ENCODE results near the gene CYS1. TPM values are rescaled to one million over a fixed set of nuclear protein-coding genes. Genes with fewer than 3 reads are reported as not detected.

CYS1 gene
- total and polyA plus RNA-seq, 2 of the 8 experiments (the other 6 are each of a cell fraction or from before 2014, with no cell fraction given): 0.09 to 0.13 TPM

DNA sequence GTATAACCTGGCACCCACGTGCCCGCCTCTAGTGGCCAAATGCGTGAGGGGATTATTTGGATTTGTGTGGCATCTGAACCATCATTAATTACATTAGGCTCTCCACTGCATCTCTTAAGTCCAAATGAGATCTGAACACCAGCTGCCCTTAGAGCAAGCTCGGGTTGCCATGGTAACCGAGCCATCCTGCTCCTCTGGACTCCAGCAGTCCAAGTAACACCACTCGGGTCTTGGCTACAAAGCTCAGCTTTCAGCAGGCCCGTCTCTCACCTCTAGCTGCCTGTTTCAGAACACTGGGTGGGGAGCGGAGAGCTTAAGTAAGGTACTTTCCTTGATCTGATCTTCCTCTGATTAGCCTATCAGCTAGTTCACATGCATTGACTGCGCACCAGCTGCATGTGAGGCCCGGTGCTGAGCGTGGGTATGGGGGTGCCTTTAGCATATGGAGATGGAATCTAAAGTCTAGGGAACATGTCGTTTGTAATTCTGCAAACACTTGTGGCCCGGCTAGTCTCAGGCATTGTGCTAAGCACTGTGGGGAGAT lies 14.1 kb upstream of the CYS1 start:
- Histone ChIP-seq H2BK5ac (ENCODE audit: low read depth, low read length) (no peak overlapping the region), H3K4me2 (ENCODE audit: insufficient read depth in 1 of 2, low read depth in 2 of 2, low read length in 2 of 2) (no peak overlapping the region), H3K23me2 (ENCODE audit: low read depth, low read length) (no peaks in the 10 kb centered on the region), H2BK15ac (ENCODE audit: low read length) (peak overlapping the region; percentile 3; the same call in 1 of the 2 replicates), H4K8ac (ENCODE audit: extremely low read depth, insufficient read depth, low read length) (no peak overlapping the region), H3K27ac (ENCODE audit: low read depth, low read length) (no peak overlapping the region), H2AK5ac (ENCODE audit: low read depth, low read length) (no peak overlapping the region), H3K9ac (replicated peaks in 1 of 4; ENCODE audit: extremely low read depth in 1 of 4, low read depth in 3 of 4, low read length in 3 of 4) (no peak overlapping the region), H3K4ac (replicated peaks; ENCODE audit: insufficient read length, low read depth, low read length) (no peak overlapping the region), H3K18ac (ENCODE audit: extremely low read depth, low read length) (no peak overlapping the region), H2AFZ (ENCODE audit: low read length) (no peak overlapping the region), H3K79me2 (ENCODE audit: control insufficient read depth in 1 of 2, insufficient read depth in 2 of 2, low read length in 2 of 2) (no peaks in the 10 kb centered on the region), H4K5ac (ENCODE audit: insufficient read length, low read depth, low read length) (no peak overlapping the region), H3K36me3 (ENCODE audit: control insufficient read depth in 2 of 4, insufficient read depth in 4 of 4, low read length in 3 of 4) (no peaks in the 10 kb centered on the region), H3K9me3 (ENCODE audit: insufficient read depth in 2 of 2, low read depth in 1 of 2, low read length in 1 of 2) (no peaks in the 10 kb centered on the region), H3K79me1 (ENCODE audit: low read depth, low read length) (no peaks in the 10 kb centered on the region), H3K14ac (ENCODE audit: insufficient read length) (no peak overlapping the region), H3K4me1 (replicated peaks in 1 of 4; ENCODE audit: control insufficient read depth in 3 of 4, insufficient read depth in 4 of 4, low read length in 3 of 4) (peaks cover 0 to 4% (median 1%) of the 10 kb centered on the region in 4 experiments; a peak in 2 of 7 replicates), H3K4me3 (ENCODE audit: extremely low read depth in 1 of 4, insufficient read depth in 2 of 4, low read depth in 3 of 4, low read length in 4 of 4) (no peak overlapping the region), H4K91ac (replicated peaks; ENCODE audit: insufficient read length, low read length) (no peak overlapping the region), H2BK12ac (ENCODE audit: low read depth, low read length) (no peak overlapping the region), H2BK120ac (replicated peaks; ENCODE audit: low read depth, low read length) (no peak overlapping the region), H3K23ac (ENCODE audit: insufficient read length) (no peak overlapping the region), H3K27me3 (replicated peaks in 1 of 4; ENCODE audit: control insufficient read depth in 3 of 4, extremely low read depth in 1 of 4, insufficient read depth in 3 of 4, low read length in 3 of 4) (no peaks in the 10 kb centered on the region), H4K20me1 (replicated peaks in 1 of 2; ENCODE audit: control insufficient read depth in 1 of 2, insufficient read depth in 2 of 2, low read length in 2 of 2) (no peaks in the 10 kb centered on the region), H2BK20ac (ENCODE audit: low read length) (no peak overlapping the region), H3K56ac (replicated peaks; ENCODE audit: insufficient read length, low read depth, low read length) (no peak overlapping the region)
- POLR2A ChIA-PET (ENCODE audit: partially characterized antibody): interaction anchor here (1.0 to 1.3 kb wide), 2 partner anchors 10 to 39 kb away, joined by 3 to 5 read pairs; no protein-coding TSS in a partner anchor
- no peak for FAIRE-seq
- 93% methylated on average over 13 of the region's 13 CpGs; no CpG with 5 or more reads in 1 of the 2 experiments for WGBS, 2 experiments (ENCODE audit: extremely low coverage in 1 of 2, insufficient coverage in 1 of 2, insufficient read length in 1 of 2, insufficient replicate concordance in 2 of 2, low coverage in 1 of 2, low lambda C conversion rate in 2 of 2, missing lambda C conversion rate in 1 of 2)
- TF ChIP-seq SP2 (IDR thresholded peaks at IDR 0.05; ENCODE audit: low read length): no peak
- DNase-seq (ENCODE audit: low read depth in 1 of 2, low spot score in 2 of 2): no peak
- CTCF ChIA-PET (ENCODE audit: partially characterized antibody): interaction anchor here (0.6 to 24.1 kb wide), 8 partner anchors 9 to 325 kb away, joined by 3 to 429 read pairs (median 4); partner anchors contain the start of gene CYS1

Data from H1 (cell line).